Smooth muscle cell (in vitro differentiated cells): ENCODE data around the gene PIP5K1C. TPM values are rescaled to one million over a fixed set of nuclear protein-coding genes. Genes with fewer than 3 reads are reported as not detected.

Experiments
- DNase-seq: peaks from one replicate; lab custom pipeline; 2025; ENCODE audit not compliant: unreplicated experiment; lab: John Stamatoyannopoulos, UW
- H2AFZ ChIP-seq: fragments of 200-600 bp; sonication (generic); 2 replicates; pipeline ENCODE4 v1.6.0; 2016; ENCODE audit warnings: antibody characterized with exemption, low read depth, mild to moderate bottlenecking
- H3F3A ChIP-seq: fragments of 200-600 bp; sonication (generic); 2 replicates; pipeline ENCODE4 v1.6.0; 2017; ENCODE audit warnings: antibody characterized with exemption, low read depth
- H3K27ac ChIP-seq: fragments of 200-600 bp; sonication (generic); 2 replicates; pipeline ENCODE4 v1.5.1; 2016; ENCODE audit warnings: low read depth, mild to moderate bottlenecking
- H3K27me3 ChIP-seq: fragments of 200-600 bp; sonication (generic); 2 replicates; pipeline ENCODE4 v1.6.1; 2016; ENCODE audit warnings: low read depth, mild to moderate bottlenecking
- H3K36me3 ChIP-seq: fragments of 200-600 bp; sonication (generic); 2 replicates; pipeline ENCODE4 v1.5.1; 2016; ENCODE audit warnings: low read depth
- H3K4me1 ChIP-seq: fragments of 200-600 bp; sonication (generic); 2 replicates; pipeline ENCODE4 v1.5.1; 2016; ENCODE audit warnings: low read depth
- H3K4me2 ChIP-seq: fragments of 200-600 bp; sonication (generic); 2 replicates; pipeline ENCODE4 v1.6.0; 2016; ENCODE audit warnings: mild to moderate bottlenecking
- H3K4me3 ChIP-seq: fragments of 200-600 bp; sonication (generic); 2 replicates; pipeline ENCODE4 v1.5.1; 2016; ENCODE audit warnings: mild to moderate bottlenecking
- H3K79me2 ChIP-seq: fragments of 200-600 bp; sonication (generic); 2 replicates; pipeline ENCODE4 v1.6.0; 2016; ENCODE audit warnings: low read depth, mild to moderate bottlenecking
- H3K9ac ChIP-seq: fragments of 200-600 bp; sonication (generic); 2 replicates; pipeline ENCODE4 v1.6.0; 2016; ENCODE audit warnings: low read depth
- H3K9me3 ChIP-seq: fragments of 200-600 bp; sonication (generic); replicated peaks from 2 replicates; pipeline ENCODE4 v1.5.1; 2016; ENCODE audit warnings: low read depth
- H4K20me1 ChIP-seq: fragments of 200-600 bp; sonication (generic); 2 replicates; pipeline ENCODE4 v1.6.0; 2016; ENCODE audit warnings: low read depth
- CTCF ChIP-seq: fragments of 200-600 bp; sonication (generic); IDR thresholded peaks from 2 replicates; pipeline ENCODE4 v1.5.1; 2017; ENCODE audit warnings: borderline replicate concordance, mild to moderate bottlenecking, antibody characterized with exemption; ENCODE audit not compliant: insufficient read depth, poor library complexity, severe bottlenecking
- WGBS: methylation state at CpG from one replicate; pipeline ENCODE4 v1.1.7; 2016; ENCODE audit warnings: low lambda C conversion rate; 5-methylcytosine and 5-hydroxymethylcytosine counted together
- polyA plus RNA-seq: library from polyadenylated mRNA; unstranded; fragments of >200 nt; fragmentation: Nextera tagmentation; extraction: Ambion mirVana; gene quantifications from 2 replicates; pipeline ENCODE4 v1.2.1, GENCODE V29; 2016
- total RNA-seq: library from RNA; depleted of rRNA; stranded (reverse); fragments of >200 nt; gene quantifications from 2 replicates; pipeline ENCODE4 v1.2.3, GENCODE V29; 2014

PIP5K1C gene
- total and polyA plus RNA-seq, 2 experiments from 2014 or later, result 13.2 to 27.2 TPM

- 75% methylated on average over 22 of the region's 23 CpGs for WGBS
- DNase-seq, result no peak
These were observed 12.7 kb upstream of the PIP5K1C start for GRCh38 chr19:3712663-3713611.

DNA sequence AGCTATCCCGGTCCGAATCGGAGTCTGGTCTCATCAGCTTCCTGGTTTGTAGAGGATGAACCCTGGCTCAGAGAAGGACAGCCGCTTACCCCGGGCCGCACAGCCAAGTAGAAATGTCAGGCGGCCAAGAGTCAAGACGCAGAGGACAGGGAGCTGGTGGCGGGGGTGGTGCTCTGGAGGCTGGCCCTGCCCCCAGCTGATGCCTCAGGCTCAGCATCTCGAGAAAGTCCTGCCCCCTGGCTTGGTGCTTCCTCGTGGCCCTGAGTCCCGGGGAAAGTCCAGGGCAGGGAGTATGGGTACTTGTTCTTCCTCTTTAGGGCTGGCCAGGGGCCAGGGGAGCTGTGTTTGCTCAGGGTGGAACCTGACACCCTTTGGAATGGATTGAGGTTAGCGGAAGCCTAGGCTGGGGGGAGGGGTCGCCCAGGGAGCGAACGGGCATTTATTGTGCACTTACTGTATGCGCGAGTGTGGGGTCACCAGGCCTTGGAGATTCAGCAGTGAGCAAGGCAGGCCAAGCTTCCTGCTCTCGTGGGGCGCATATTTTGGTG, 10.1 kb upstream of the PIP5K1C start:
- Histone ChIP-seq H2AFZ (no peak overlapping the region), H3K4me2 (no peak overlapping the region), H3K79me2 (no peaks in the 10 kb centered on the region), H3K9me3 (no peaks in the 10 kb centered on the region), H3K36me3 (no peaks in the 10 kb centered on the region), H3K4me1 (no peaks in the 10 kb centered on the region), H3K27me3 (no peaks in the 10 kb centered on the region), H3F3A (no peaks in the 10 kb centered on the region), H3K9ac (no peak overlapping the region), H4K20me1 (no peaks in the 10 kb centered on the region), H3K4me3 (no peak overlapping the region), H3K27ac (no peak overlapping the region)
- TF ChIP-seq CTCF, result no peak
- WGBS, result 65% methylated on average over 20 of the region's 20 CpGs
- no peak for DNase-seq

More at GRCh38 chr19:3712663-3713611, 12.7 kb upstream of the PIP5K1C start:
- Histone ChIP-seq H4K20me1 (no peaks in the 10 kb centered on the region), H3K4me1 (no peaks in the 10 kb centered on the region), H3K27me3 (no peaks in the 10 kb centered on the region), H3K9ac (no peak overlapping the region), H3K36me3 (no peaks in the 10 kb centered on the region), H3K4me2 (no peak overlapping the region), H3K27ac (no peak overlapping the region), H2AFZ (no peak overlapping the region), H3F3A (no peaks in the 10 kb centered on the region), H3K79me2 (no peaks in the 10 kb centered on the region), H3K4me3 (no peak overlapping the region), H3K9me3 (no peaks in the 10 kb centered on the region)
- no peak for TF ChIP-seq CTCF

DNA sequence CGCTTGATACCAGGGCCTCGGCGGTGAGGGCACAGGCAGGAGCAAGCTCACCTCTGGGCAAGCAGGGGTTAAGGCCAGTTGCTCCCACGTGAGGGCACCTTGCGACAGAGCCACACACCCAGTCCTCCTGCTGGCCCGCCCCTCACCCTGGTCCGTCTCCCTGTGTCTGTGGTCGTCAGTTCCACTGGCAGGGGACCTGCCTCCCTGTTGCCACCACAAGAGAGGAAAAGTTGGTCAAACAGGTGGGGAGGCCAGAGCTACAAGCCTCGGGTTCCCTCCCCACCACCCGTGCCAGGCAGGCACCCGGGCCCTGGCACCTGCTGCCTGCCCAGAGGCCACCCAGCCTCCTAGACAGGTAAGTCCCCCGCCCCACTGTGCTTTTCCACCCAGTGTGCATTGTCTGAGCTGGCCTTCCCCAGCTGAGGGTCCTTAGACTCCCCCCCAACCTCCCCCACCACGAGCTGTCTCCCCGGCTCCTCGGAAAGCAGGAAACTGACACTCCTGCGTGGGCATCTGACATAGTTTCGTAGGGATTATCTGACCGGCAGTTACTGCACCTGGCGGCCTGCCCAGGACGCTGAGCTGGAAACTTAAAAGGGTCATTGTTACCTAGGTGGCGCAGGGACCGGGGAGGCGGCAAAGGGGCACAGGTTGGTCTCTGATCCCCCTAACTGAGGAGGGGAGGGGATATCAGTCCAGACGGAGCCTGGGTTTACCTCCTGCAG, 8.1 kb upstream of the PIP5K1C start, which contains the start of gene TJP3:
Gene TJP3 (plus strand): TSS at position 178 of the 725 bp plus-strand sequence. CDS start 20,049 bp downstream, outside the sequence.
- H3K4me2 ChIP-seq, result no peak within 1 kb of the TSS
- TF ChIP-seq CTCF, result no peak
- no peaks in the 10 kb centered on the region for H3K27me3 ChIP-seq
- no peak within 1 kb of the TSS for H3K9ac ChIP-seq
- H3K9me3 ChIP-seq, result no peaks in the 10 kb centered on the region
- WGBS, result 60% methylated on average over 24 of the region's 24 CpGs
- H3K4me3 ChIP-seq, result peak within 1 kb of the TSS; percentile 30
- no peak for DNase-seq
- no peaks in the 10 kb centered on the region for H3K4me1 ChIP-seq
- H2AFZ ChIP-seq, result no peak within 1 kb of the TSS
- H3K79me2 ChIP-seq, result no peaks in the 10 kb centered on the region
- no peaks in the 10 kb centered on the region for H4K20me1 ChIP-seq
- no peaks in the 10 kb centered on the region for H3F3A ChIP-seq
- H3K27ac ChIP-seq, result no peak within 1 kb of the TSS
- H3K36me3 ChIP-seq, result no peaks in the 10 kb centered on the region
